Glomerular visceral epithelial cell (primary cell): ENCODE results near the gene GRK1.

Experiments
- DNase-seq: peaks from one replicate; pipeline ENCODE4 v3.0.0-alpha.2; 2016; ENCODE audit errors: extremely low spot score

Gene GRK1

GRCh38 chr13:113632706-113633484 is 34.1 kb upstream of the GRK1 start:
- no peak for DNase-seq

GRCh38 chr13:113633485-113633873 is 33.5 kb upstream of the GRK1 start:
- no peak for DNase-seq

- no peak for DNase-seq
Measured at GRCh38 chr13:113634279-113635047, 32.6 kb upstream of the GRK1 start.

- no peak for DNase-seq
Measured at GRCh38 chr13:113635048-113635420, 32.0 kb upstream of the GRK1 start.

GRCh38 chr13:113635709-113636108 is 31.3 kb upstream of the GRK1 start:
- no peak for DNase-seq

GRCh38 chr13:113636266-113636963 is 30.6 kb upstream of the GRK1 start:
- no peak for DNase-seq

GRCh38 chr13:113637262-113638160 is 29.5 kb upstream of the GRK1 start:
- no peak for DNase-seq

GRCh38 chr13:113638173-113638746 is 28.8 kb upstream of the GRK1 start:
- DNase-seq, result no peak

- no peak for DNase-seq
Measured at GRCh38 chr13:113638806-113639205, 28.2 kb upstream of the GRK1 start.

GRCh38 chr13:113639616-113640262 is 27.3 kb upstream of the GRK1 start:
- DNase-seq, result no peak

GRCh38 chr13:113641426-113641825 is 25.6 kb upstream of the GRK1 start:
- no peak for DNase-seq

- DNase-seq, result no peak
Measured at GRCh38 chr13:113642563-113642962, 24.5 kb upstream of the GRK1 start.

GRCh38 chr13:113643593-113643992 is 23.4 kb upstream of the GRK1 start:
- DNase-seq, result peak; percentile 75

- no peak for DNase-seq
Measured at GRCh38 chr13:113644800-113645199, 22.2 kb upstream of the GRK1 start.

GRCh38 chr13:113645329-113645728 is 21.7 kb upstream of the GRK1 start:
- DNase-seq, result no peak

GRCh38 chr13:113646376-113646775 is 20.6 kb upstream of the GRK1 start:
- DNase-seq, result no peak

GRCh38 chr13:113646921-113647340 is 20.1 kb upstream of the GRK1 start:
- no peak for DNase-seq

- peak; percentile 88 for DNase-seq
Measured at GRCh38 chr13:113647351-113648215, 19.4 kb upstream of the GRK1 start.

GRCh38 chr13:113648216-113648610 is 18.8 kb upstream of the GRK1 start:
- no peak for DNase-seq

GRCh38 chr13:113649212-113649611 is 17.8 kb upstream of the GRK1 start:
- DNase-seq, result no peak
